Measurements from ENCODE around the gene ENKD1.

Gene ENKD1

DNA sequence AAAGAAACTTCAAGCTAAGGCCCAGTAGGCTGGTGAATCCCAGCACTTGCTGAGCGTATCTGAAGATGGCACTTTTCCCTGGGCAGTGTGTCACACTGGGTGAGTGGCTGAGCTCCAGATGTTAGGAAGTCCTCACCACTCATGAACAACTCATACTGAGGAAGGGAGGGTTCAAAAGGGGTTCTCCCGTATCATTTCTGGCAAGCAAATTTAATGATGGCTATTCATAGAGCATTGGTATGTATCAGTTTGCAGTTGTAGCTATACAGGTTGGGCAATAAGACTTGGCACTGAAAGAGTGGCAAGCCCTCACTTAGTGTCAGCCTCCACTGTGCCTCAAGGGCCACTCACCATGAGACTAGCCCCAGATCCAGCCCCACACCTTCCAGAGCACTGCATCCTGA lies 41.8 kb upstream of the ENKD1 start:
- TF ChIP-seq, protein P1, sequence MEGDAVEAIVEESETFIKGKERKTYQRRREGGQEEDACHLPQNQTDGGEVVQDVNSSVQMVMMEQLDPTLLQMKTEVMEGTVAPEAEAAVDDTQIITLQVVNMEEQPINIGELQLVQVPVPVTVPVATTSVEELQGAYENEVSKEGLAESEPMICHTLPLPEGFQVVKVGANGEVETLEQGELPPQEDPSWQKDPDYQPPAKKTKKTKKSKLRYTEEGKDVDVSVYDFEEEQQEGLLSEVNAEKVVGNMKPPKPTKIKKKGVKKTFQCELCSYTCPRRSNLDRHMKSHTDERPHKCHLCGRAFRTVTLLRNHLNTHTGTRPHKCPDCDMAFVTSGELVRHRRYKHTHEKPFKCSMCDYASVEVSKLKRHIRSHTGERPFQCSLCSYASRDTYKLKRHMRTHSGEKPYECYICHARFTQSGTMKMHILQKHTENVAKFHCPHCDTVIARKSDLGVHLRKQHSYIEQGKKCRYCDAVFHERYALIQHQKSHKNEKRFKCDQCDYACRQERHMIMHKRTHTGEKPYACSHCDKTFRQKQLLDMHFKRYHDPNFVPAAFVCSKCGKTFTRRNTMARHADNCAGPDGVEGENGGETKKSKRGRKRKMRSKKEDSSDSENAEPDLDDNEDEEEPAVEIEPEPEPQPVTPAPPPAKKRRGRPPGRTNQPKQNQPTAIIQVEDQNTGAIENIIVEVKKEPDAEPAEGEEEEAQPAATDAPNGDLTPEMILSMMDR (IDR thresholded peaks at IDR 0.05; ENCODE audit: insufficient read depth, low read depth, low read length, missing control alignments) = no peak
- peak; percentile 60 for DNase-seq (ENCODE audit: low read depth)
- no peak overlapping the region for H3K4me3 ChIP-seq (ENCODE audit: low read length)

DNA sequence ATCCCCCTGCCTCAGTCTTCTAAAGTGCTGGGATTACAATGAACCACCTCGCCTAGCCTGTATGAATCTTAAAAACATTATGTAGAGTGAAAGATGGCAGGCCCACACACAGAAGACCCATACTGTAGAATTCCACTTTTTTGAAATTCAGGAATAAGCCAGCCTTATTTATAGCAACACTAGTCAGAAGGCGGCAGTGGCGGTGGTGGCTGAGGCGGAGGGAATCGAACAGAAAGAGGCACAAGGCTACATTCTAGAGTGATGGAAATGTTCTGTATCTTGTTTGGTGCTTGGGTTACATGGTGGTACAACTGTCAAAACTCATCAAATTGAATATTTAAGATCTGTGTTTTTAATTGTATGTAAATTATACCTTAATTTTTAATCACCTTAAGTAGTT lies 41.2 kb upstream of the ENKD1 start:
- no peak for DNase-seq (ENCODE audit: low read depth)
- TF ChIP-seq, protein P1 (IDR thresholded peaks at IDR 0.05; ENCODE audit: insufficient read depth, low read depth, low read length, missing control alignments) = no peak
- no peak overlapping the region for H3K4me3 ChIP-seq (ENCODE audit: low read length)

- TF ChIP-seq, protein P1 (IDR thresholded peaks at IDR 0.05; ENCODE audit: insufficient read depth, low read depth, low read length, missing control alignments) = no peak
- H3K4me3 ChIP-seq (ENCODE audit: low read length) = no peak overlapping the region
- no peak for DNase-seq (ENCODE audit: low read depth)
These were observed 40.7 kb upstream of the ENKD1 start for GRCh38 chr16:67707210-67707609.

DNA sequence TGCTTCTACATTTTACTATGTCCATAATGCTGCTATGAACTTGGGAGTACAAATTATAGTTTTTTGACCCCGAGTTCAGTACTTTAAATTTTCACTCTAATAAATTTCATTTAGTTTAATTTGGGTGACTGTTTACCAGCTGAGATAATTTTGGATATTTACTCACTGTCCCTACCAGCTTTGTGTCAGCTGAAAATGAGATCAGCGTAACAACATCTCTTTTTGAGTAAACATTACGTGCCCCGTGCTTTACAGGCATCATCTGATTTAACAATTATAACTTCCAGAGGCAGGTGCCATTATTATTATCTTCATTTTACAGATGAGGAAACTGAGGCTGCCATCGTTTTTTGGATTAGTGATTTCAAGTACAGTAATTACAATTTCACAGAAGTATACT lies 37.6 kb upstream of the ENKD1 start:
- H3K4me3 ChIP-seq (ENCODE audit: low read length) = no peak overlapping the region
- no peak for DNase-seq (ENCODE audit: low read depth)
- TF ChIP-seq, protein P1 (IDR thresholded peaks at IDR 0.05; ENCODE audit: insufficient read depth, low read depth, low read length, missing control alignments) = no peak

- TF ChIP-seq, protein P1 (IDR thresholded peaks at IDR 0.05; ENCODE audit: insufficient read depth, low read depth, low read length, missing control alignments) = no peak
- no peak for DNase-seq (ENCODE audit: low read depth)
These were observed 37.1 kb upstream of the ENKD1 start for GRCh38 chr16:67703626-67704025.

DNA sequence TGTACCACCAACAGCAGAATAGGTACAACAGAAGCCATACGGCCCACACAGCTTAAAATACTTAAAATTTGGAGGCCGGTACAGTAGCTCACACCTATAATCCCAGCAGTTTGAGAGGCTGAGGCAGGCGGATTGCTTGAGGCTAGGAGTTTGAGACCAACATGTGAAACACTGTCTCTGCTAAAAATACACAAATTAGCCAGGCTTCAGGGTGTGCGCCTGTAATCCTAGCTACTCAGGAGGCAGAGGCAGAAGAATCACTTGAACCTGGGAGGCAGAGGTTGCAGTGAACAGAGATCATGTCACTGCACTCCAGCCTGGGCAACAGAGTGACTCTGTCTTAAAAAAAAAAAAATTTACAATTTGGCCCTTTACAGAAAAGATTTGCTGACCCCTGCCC lies 35.6 kb upstream of the ENKD1 start:
- no peak for DNase-seq (ENCODE audit: low read depth)
- TF ChIP-seq, protein P1 (IDR thresholded peaks at IDR 0.05; ENCODE audit: insufficient read depth, low read depth, low read length, missing control alignments) = no peak
- no peak overlapping the region for H3K4me3 ChIP-seq (ENCODE audit: low read length)

More at GRCh38 chr16:67703626-67704025, 37.1 kb upstream of the ENKD1 start:
- H3K4me3 ChIP-seq (ENCODE audit: low read length) = no peak overlapping the region

GRCh38 chr16:67701420-67701819 lies 34.9 kb upstream of the ENKD1 start:
- TF ChIP-seq, protein P1 (IDR thresholded peaks at IDR 0.05; ENCODE audit: insufficient read depth, low read depth, low read length, missing control alignments) = no peak
- no peak overlapping the region for H3K4me3 ChIP-seq (ENCODE audit: low read length)
- DNase-seq (ENCODE audit: low read depth) = no peak

Data from epithelial cell of esophagus (primary cell).